NCI-H748 treated with DMSO at 0.1 percent for 48 hours (cell line): ENCODE data around the gene ATP13A3.
"Not testable (repeated sequence)": the region's sequence is repeated elsewhere in the genome, so short reads cannot be mapped to it uniquely, and the experiment has no call there.

Experiments used
- DNase-seq: peaks from one replicate; lab custom pipeline; 2025; lab: John Stamatoyannopoulos, UW

ATP13A3 gene

DNA sequence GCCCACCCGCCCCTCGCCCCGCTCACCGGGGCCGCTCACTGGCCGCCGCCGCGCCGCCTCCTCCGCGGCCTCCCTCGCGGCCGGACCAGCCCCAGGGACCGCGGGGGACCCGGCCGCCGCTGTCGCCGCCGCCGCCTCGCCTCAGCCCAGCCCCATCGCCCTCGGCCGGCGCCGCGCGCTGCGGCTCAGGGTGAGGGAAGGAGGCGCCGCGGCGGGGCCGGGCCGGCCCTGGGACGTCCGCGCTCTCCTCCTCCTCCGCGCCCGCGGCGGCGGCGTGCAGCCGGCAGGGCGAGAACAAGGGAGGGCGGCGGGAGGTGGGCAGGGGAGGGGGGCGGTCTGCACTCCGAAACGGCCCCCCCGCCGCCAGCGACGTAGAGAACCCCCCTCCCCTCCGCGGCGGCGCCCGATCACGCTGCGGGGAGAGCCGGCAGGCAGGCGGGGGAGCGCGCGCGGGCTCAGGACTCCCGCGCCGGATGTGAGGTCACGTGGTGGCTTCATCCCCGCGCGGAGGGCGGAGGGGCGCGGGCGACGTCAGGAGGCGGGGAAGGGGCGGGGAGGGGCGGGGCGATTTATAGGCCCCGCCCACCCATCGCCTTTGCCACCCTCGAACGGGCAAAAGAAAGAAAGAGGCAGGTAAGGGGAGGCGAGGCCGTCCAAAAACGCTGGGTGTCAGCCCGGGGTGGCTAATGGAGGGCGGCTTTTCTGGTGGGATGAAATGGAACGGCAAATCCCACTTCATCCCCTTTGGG lies at the start of gene ATP13A3:
Gene ATP13A3, minus strand, starts transcription at position 463 of the 749 bp plus-strand sequence. CDS start 24,812 bp downstream, outside the sequence.
- DNase-seq, result peak; percentile 53

- not testable (repeated sequence) for DNase-seq
Measured at GRCh38 chr3:194535199-194535598, 48.4 kb upstream of the ATP13A3 start.

DNA sequence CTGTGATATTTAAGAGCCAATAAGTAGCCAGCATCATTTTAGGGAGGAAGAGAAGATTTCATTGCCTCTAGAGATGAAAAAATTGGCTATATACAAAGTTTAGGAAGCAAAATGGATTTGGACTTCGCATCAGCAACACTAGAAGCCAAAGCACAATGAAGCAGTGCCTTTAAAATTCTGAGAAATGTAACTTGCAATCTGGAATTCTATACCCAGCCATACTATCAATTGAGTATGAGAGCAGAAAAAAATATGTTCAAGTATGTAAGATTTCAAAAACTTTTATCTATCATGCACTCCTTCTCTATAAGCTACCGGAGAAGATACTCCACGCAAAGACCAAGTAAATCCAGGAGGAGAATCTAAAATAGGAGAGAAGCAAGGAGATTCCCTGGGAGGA lies 47.4 kb upstream of the ATP13A3 start:
- DNase-seq, result no peak

DNA sequence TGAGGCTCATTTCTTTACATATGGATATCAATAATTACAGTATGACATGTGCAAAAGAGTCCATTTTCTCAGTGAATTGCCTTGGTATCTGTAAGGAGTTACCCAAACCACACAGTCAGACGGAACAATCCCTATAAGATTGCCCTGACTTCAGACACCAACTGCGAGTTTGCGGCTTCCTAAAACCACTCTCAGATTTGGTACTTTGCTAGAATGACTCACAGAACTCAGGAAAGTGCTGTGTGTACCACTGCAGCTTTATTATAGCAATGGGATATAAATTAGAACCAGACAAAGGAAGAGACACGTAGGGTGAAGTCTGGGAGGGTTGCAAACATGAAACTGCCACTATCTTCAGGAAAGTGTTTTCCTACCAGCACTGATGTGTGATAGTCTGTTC lies 45.8 kb upstream of the ATP13A3 start:
- DNase-seq, result no peak

- DNase-seq, result no peak
Measured at GRCh38 chr3:194527726-194528125, 40.9 kb upstream of the ATP13A3 start.

GRCh38 chr3:194526164-194526563 lies 39.4 kb upstream of the ATP13A3 start:
- DNase-seq, result no peak

- DNase-seq, result no peak
Measured at GRCh38 chr3:194522579-194523046, 35.8 kb upstream of the ATP13A3 start.

DNA sequence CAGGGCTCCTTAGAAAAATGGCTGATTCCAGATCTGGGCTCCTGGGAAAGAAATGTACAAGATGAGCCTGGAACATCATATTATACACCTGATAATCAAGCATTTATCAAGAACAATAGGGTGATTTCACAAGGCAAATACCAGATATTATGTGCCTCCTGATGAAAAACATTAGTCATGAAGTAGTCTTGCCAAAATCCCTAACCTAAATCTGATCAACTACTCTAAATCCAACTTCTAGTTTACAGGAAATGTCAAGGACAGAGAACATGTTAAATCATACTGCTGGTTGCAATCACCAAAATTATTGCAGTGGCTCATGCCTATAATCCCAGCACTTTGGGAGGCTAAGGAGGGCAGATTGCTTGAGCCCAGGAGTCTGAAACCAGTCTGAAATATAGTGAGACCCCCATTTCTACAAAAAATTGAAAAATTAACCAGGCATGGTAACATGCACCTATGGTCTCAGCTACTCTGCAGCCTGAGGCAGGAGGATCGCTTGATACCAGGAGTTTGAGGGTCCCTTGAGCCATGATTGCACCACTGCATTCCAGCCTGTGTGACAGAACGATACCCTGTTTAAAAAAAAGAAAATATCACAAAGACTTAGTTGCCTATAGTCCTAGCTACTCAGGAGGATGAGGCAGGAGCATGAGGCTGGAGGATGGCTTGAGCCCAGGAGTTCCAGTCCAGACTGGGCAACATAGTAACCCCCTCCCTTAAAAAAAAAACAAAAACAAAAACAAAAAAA lies 34.9 kb upstream of the ATP13A3 start:
- no peak for DNase-seq

DNA sequence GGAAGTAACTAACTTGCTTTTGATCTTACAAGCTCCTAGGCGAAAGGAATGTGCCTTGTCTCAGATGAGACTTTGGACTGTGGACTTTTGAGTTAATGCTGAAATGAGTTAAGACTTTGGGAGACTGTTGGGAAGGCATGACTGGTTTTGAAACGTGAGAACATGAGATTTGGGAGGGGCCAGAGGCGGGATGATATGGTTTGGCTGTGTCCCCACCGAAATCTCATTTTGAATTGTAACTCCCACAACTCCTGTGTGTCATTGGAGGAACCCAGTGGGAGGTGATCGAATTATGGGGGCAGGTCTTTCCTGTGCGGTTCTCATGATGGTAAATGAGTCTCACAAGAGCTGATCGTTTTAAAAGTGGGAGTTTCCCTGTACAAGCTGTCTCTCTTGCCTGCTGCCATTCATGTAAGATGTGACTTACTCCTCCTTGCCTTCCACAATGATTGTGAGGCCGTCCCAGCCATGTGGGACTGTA lies 33.9 kb upstream of the ATP13A3 start:
- not testable (repeated sequence) for DNase-seq

DNA sequence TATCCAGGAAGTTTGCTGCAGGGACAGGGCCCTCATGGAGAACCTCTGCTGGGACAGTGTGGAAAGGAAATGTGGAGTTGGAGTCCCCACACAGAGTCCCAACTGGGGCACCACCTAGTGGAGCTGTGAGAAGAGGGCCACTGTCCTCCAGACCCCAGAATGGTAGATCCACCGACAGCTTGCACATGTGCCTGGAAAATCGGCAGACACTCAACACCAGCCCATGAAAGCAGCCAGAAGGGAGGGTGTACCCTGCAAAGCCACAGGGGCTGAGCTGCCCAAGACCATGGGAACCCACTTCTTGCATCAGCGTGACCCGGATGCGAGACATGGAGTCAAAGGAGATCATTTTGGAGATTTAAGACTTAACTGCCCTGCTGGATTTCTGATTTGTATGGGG lies 33.4 kb upstream of the ATP13A3 start:
- DNase-seq, result not testable (repeated sequence)

GRCh38 chr3:194518652-194519051 lies 31.9 kb upstream of the ATP13A3 start:
- DNase-seq, result no peak

DNA sequence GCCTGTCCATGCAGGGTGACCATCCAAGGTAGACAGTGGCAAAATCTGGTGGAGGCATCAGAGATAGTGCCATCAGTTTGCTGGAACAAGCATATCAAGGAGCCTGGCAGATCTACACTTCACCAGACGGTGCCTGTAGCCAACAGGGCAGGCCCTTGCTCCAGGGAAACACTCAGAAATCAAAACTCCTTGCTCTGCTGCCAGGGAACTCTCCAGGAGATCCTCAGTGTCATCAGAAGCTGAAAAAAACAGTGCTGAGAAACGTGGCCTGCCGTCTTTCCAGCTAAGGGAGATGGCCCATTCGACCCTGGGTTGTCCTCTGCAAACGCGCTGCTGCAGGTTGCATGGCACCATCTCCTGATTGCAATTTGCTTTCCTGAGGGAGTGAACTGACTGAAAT lies 30.5 kb upstream of the ATP13A3 start:
- no peak for DNase-seq

GRCh38 chr3:194514626-194515025 lies 27.8 kb upstream of the ATP13A3 start:
- no peak for DNase-seq

- DNase-seq, result peak; percentile 24
Measured at GRCh38 chr3:194512895-194513601, 26.2 kb upstream of the ATP13A3 start.

- no peak for DNase-seq
Measured at GRCh38 chr3:194508491-194509453, 22.0 kb upstream of the ATP13A3 start.

GRCh38 chr3:194507571-194507970 lies 20.8 kb upstream of the ATP13A3 start:
- no peak for DNase-seq

DNA sequence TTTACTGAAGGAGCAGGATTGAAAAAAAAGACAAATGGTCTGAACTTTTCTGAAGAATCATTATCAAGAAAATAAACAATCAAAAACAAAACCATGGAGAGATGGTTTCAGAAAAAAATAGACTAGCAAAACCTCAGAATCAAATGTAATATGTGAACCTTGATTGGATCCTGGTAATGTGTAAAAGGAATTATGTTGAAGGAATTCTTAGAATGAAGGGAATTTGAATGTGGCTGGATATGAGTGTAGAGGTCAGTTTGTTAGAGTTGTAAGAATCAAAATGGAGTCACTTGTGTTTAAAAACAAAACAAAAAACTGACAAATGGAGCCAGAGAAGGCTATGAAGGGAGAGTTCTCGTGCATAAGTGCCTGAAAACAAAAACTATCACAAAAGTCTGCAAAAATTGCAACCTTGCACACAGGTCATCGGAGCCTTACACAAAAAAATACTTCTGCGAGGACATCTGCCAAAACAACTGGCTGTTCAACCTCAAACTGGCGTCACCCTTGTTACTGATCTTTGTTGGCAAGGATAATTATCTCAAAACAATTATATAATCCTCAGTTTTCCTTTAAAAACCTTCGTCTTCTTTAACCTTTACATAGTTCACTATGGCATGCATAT lies 19.1 kb upstream of the ATP13A3 start:
- no peak for DNase-seq

DNA sequence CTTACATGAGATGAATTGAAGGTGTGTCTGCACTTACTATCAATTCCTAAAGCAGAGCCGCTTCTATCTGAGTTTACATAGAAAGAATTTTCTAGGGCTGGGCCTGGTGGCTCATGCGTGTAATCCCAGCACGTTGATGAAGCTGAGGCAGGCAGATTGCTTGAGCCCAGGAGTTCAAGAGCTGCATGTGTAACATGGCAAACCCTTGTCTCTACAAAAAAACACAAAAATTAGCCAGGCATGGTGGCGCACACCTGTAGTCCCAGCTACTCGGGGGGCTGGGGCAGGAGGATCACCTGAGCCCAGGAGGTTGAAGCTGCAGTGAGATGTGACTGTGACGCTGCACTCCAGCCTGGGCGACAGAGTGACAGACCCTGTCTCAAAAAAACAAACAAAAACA lies 18.1 kb upstream of the ATP13A3 start:
- no peak for DNase-seq

DNA sequence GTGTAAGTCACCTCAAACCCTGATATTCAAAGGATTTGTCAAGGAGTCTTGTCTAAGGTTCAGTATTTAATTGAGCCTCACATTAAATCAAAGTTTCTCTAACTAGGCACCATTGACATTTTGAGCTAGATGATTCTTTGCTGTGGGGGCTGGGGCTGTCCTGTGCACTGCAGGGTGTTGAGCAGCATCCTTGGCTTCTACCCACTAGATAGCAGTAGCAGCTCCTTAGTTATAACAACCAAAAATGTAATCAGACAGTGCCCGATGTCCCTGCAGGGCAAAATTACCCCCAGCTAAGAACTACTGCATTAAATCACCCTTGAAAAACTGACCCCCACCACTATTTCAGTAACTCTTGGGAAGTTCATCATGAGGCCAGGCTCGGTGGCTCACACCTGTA lies 17.3 kb upstream of the ATP13A3 start:
- no peak for DNase-seq

- DNase-seq, result no peak
Measured at GRCh38 chr3:194503081-194503531, 16.3 kb upstream of the ATP13A3 start.

DNA sequence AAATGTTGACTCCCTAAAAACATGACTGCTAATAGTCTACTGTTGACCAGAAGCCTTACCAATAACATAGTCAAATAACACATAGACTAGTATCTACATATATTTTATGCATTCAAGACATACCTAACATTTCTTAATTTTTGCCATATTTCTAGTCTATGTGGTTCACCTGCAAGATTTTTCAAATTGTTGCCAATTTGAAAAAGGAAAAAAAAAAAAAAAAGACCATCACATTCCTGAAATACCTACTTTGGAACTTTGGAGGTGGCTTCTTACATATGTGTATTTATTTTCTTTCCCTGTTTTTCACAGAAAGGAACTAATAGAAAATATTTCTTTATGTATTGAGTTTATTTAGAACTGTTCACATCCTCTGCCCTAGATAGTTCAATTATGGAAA lies 13.4 kb upstream of the ATP13A3 start:
- DNase-seq, result no peak
